ENCODE results near the gene ELN.

GRCh38 chr7:73981933-73982332, 46.0 kb upstream of the ELN start:
- TF ChIP-seq EZH2 (IDR thresholded peaks at IDR 0.05; ENCODE audit: insufficient read depth, poor library complexity, severe bottlenecking) (no peak), EZH2phosphoT487 (IDR thresholded peaks at IDR 0.05; ENCODE audit: insufficient read depth, low read depth) (no peak)
